ENCODE data around the gene WDR41. TPM values are rescaled to one million over a fixed set of nuclear protein-coding genes. Genes with fewer than 3 reads are reported as not detected.
"Not testable (repeated sequence)": the region's sequence is repeated elsewhere in the genome, so short reads cannot be mapped to it uniquely, and the experiment has no call there.

Gene WDR41
- total RNA-seq, 3 donors from 2014 or later = 15.8 to 33.1 (median 21.8) TPM

GRCh38 chr5:77499973-77500372 lies 7.9 kb upstream of the WDR41 start:
- H3K4me1 ChIP-seq (ENCODE audit: low read depth) = no peaks in the 10 kb centered on the region
- no peak overlapping the region for H3K4me3 ChIP-seq
- no peak for TF ChIP-seq CTCF (IDR thresholded peaks at IDR 0.05)
- H3K9me3 ChIP-seq = peaks cover 2% of the 10 kb centered on the region
- DNase-seq (no peak), ATAC-seq (no peak)
- intact Hi-C loops (cut with DNase I, micrococcal nuclease) = loop anchor here in 1 of 2 donors (5.0 to 10.0 kb wide), 3 partner anchors 78 to 635 kb away; no protein-coding TSS in a partner anchor
- no peaks in the 10 kb centered on the region for H3K36me3 ChIP-seq (ENCODE audit: low read depth)

DNA sequence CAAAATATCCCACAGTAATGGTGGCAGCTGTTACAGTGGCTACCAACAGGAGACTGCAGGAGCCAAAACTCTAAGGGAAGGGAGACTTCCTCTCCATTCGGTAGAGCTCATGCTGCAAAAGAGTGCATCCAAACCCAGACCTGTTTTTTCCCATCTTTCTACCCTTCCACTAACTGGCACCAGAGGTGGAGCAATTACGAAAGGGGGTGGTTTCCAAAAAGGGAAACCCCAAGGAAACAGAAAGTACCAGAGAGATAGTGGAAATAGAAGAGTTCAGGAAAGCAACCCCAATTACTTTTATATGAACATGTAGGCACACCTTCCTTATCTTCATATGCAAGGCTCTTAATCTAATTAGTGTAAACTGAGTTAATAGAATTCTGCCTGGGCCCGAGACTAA lies 7.3 kb upstream of the WDR41 start:
- DNase-seq = no peak
- no peak for TF ChIP-seq CTCF (IDR thresholded peaks at IDR 0.05)
- intact Hi-C loops (cut with DNase I, micrococcal nuclease) = loop anchor here in 1 of 2 donors (5.0 to 10.0 kb wide), 3 partner anchors 77 to 635 kb away; no protein-coding TSS in a partner anchor
- Histone ChIP-seq H3K36me3 (ENCODE audit: low read depth) (no peaks in the 10 kb centered on the region), H3K4me3 (no peak overlapping the region), H3K9me3 (peaks cover 2% of the 10 kb centered on the region), H3K4me1 (ENCODE audit: low read depth) (no peaks in the 10 kb centered on the region)
- no peak for ATAC-seq

DNA sequence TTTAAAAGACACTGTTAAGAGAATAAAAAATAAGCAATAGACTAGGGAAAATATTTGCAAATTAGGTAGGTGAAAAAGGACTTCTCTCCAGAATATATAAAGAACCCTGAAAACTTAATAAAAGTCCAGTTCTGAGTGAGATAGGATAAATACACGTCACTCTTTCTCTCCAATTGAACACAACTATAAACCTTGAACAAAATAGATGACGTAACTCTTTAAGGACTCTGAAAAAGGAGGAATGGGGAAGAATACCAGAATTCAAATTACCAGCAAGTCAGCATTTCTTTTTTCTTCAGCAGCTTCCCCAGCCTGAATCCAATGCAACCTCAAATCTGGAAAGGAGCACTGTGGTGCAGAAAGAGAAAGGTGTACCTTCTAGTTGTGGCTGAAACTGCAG lies 6.8 kb upstream of the WDR41 start:
- H3K4me3 ChIP-seq = no peak overlapping the region
- intact Hi-C loops (cut with DNase I, micrococcal nuclease) = loop anchor here in 1 of 2 donors (5.0 to 10.0 kb wide), 3 partner anchors 77 to 634 kb away; no protein-coding TSS in a partner anchor
- peaks cover 2% of the 10 kb centered on the region for H3K9me3 ChIP-seq
- no peak for ATAC-seq
- no peaks in the 10 kb centered on the region for H3K36me3 ChIP-seq (ENCODE audit: low read depth)
- TF ChIP-seq CTCF (IDR thresholded peaks at IDR 0.05) = no peak
- H3K4me1 ChIP-seq (ENCODE audit: low read depth) = no peaks in the 10 kb centered on the region
- no peak for DNase-seq

DNA sequence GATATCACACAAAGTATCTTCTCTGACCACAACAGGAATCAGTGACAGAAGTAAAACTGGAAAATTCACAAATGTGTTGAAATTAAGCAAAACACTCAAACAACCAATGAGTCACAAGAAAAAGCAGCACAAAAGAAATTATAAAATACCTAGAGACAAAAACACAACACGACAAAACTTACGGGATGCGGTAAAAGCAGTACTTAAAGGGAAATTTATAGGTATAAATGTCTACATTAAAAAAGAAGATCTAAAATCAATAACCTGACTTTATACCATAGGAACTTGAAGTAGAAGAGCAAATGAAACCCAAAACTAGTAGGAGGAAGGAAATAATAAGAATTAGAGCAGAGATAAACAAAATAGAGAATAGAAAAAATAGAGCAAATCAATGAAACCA lies 2.8 kb upstream of the WDR41 start:
- no peaks in the 10 kb centered on the region for H3K9me3 ChIP-seq
- DNase-seq (no peak), ATAC-seq (no peak)
- no peak overlapping the region for H3K4me3 ChIP-seq
- intact Hi-C loops (cut with DNase I, micrococcal nuclease) = loop anchor here (5.0 to 10.0 kb wide), 4 partner anchors 73 to 630 kb away; no protein-coding TSS in a partner anchor
- no peaks in the 10 kb centered on the region for H3K36me3 ChIP-seq (ENCODE audit: low read depth)
- H3K4me1 ChIP-seq (ENCODE audit: low read depth) = peaks cover 7% of the 10 kb centered on the region
- no peak for TF ChIP-seq CTCF (IDR thresholded peaks at IDR 0.05)

DNA sequence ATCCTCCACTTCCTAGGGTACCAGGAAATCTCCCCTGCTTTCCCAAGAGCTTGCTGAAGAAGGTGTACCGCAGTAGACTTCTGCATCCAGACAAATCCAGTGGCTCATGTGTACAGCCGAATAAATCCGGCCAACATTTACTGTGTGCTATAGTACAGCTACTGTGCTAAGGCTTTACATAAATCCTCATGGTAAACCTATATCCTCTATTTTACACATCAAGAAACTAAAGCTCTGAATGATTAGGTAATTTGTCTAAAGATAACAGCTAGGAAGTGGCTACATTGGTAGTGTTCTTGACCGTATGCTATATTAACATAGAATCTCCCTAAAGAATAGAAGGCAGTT lies 511 bp upstream of the WDR41 start:
- Histone ChIP-seq H3K36me3 (ENCODE audit: low read depth) (no peaks in the 10 kb centered on the region), H3K4me1 (ENCODE audit: low read depth) (peaks cover 7% of the 10 kb centered on the region), H3K4me3 (no peak overlapping the region), H3K9me3 (no peaks in the 10 kb centered on the region)
- intact Hi-C loops (cut with DNase I, micrococcal nuclease) = loop anchor here (5.0 to 10.0 kb wide), 3 partner anchors 348 to 628 kb away; no protein-coding TSS in a partner anchor
- no peak for DNase-seq
- ATAC-seq = no peak
- TF ChIP-seq CTCF (IDR thresholded peaks at IDR 0.05) = no peak

DNA sequence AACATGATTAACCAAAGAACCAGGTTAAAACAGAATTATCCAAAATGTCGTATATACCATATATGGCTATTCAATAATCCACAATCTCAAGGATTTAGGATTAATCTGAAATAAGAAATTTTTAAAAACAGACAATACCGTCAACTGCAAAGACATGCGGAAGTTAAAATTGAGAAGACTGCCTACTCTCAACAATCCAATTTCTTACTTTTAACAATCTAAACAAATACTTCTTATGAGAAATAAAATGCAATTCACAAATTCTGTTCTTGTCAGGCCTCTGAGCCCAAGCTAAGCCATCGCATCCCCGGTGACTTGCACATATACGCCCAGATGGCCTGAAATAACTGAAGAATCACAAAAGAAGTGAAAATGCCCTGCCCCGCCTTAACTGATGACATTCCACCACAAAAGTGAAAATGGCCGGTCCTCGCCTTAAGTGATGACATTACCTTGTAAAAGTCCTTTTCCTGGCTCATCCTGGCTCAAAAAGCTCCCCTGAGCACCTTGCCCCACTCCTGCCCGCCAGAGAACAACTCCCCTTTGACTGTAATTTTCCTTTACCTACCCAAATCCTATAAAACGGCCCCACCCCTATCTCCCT lies 1.3 kb downstream of the WDR41 start:
- H3K4me3 ChIP-seq; H3K4me1 ChIP-seq (ENCODE audit: low read depth); H3K9me3 ChIP-seq; ATAC-seq; H3K36me3 ChIP-seq (ENCODE audit: low read depth): not testable (repeated sequence)
- DNase-seq = peak in 2 of 3 donors; percentile 26 to 29
- intact Hi-C loops (cut with DNase I, micrococcal nuclease) = loop anchor here (5.0 to 10.0 kb wide), 3 partner anchors 346 to 626 kb away; no protein-coding TSS in a partner anchor
